Panc1 (cell line): ENCODE results near the gene LAMP2. TPM values are rescaled to one million over a fixed set of nuclear protein-coding genes. Genes with fewer than 3 reads are reported as not detected.

Experiments
- ATAC-seq: fragments of 200-7000 bp; cut with Tn5 transposase; 2 replicates; pipeline ENCODE4 v1.9.1; 2020; ENCODE audit warnings: mild to moderate bottlenecking, moderate library complexity
- BruUV-seq: library from RNA; stranded (reverse); fragments of 400-500 nt; replicated peaks from 2 replicates; lab custom pipeline; 2021; lab: Mats Ljungman, UMichigan
- CTCF ChIA-PET: fragments of 300-600 bp; sonication (Branson Sonifier 250); formaldehyde crosslinking; loops from one replicate; lab custom pipeline; 2022; ENCODE audit warnings: antibody characterized with exemption; lab: Charles Lee
- POLR2A ChIA-PET: fragments of 300-600 bp; sonication (Branson Sonifier 250); formaldehyde crosslinking; loops from one replicate; lab custom pipeline; 2022; ENCODE audit warnings: antibody characterized with exemption; lab: Charles Lee
- DNase-seq: peaks from one replicate; pipeline ENCODE4 v3.0.0-alpha.2; 2010; ENCODE audit warnings: low read depth, low spot score
- H3K27ac ChIP-seq: 2 replicates; pipeline ENCODE4 v1.5.1; 2011; ENCODE audit warnings: mild to moderate bottlenecking, low read length, inconsistent platforms
- H3K27me3 ChIP-seq: fragments of 200-500 bp; sonication (Bioruptor generic); 2 replicates; pipeline ENCODE4 v1.6.0; 2014; ENCODE audit warnings: low read length, inconsistent platforms; ENCODE audit not compliant: control insufficient read depth, insufficient read depth
- H3K36me3 ChIP-seq: fragments of 200-500 bp; sonication (Bioruptor generic); 2 replicates; pipeline ENCODE4 v1.5.1; 2014; ENCODE audit warnings: inconsistent platforms, mild to moderate bottlenecking, low read length, moderate library complexity; ENCODE audit not compliant: control insufficient read depth, insufficient read depth
- H3K4me1 ChIP-seq: 2 replicates; pipeline ENCODE4 v1.5.1; 2011; ENCODE audit warnings: inconsistent platforms, mild to moderate bottlenecking, low read length, moderate library complexity; ENCODE audit not compliant: control insufficient read depth, insufficient read depth
- H3K4me3 ChIP-seq, 2 experiments: 2 replicates each; pipeline ENCODE4 v1.5.1; 2011 to 2012; ENCODE audit warnings: low read depth in 2 of 2, low read length in 2 of 2, mild to moderate bottlenecking in 2 of 2, inconsistent platforms in 1 of 2, moderate library complexity in 1 of 2
- H3K9me3 ChIP-seq: fragments of 200-500 bp; sonication (Bioruptor generic); 2 replicates; pipeline ENCODE4 v1.5.1; 2014; ENCODE audit warnings: low read depth, mild to moderate bottlenecking, inconsistent platforms, low read length, moderate library complexity; ENCODE audit not compliant: control insufficient read depth, insufficient read depth
- CTCF ChIP-seq: fragments of 450-650 bp; IDR thresholded peaks from 2 replicates; pipeline ENCODE4 v1.5.1; 2017; ENCODE audit warnings: mild to moderate bottlenecking
- POLR2AphosphoS5 ChIP-seq: IDR thresholded peaks from 2 replicates; pipeline ENCODE4 v1.6.1; 2012; ENCODE audit warnings: mild to moderate bottlenecking, low read depth, low read length, moderate library complexity
- REST ChIP-seq, 2 experiments: IDR thresholded peaks; 2 replicates each; pipeline ENCODE4 v1.6.1; 2011 to 2012; ENCODE audit warnings: low read depth in 2 of 2, control low read depth in 1 of 2, low read length in 1 of 2, mild to moderate bottlenecking in 1 of 2, moderate library complexity in 1 of 2; ENCODE audit not compliant: insufficient read depth in 1 of 2
- SIN3A ChIP-seq: IDR thresholded peaks from 2 replicates; pipeline ENCODE4 v1.6.1; 2012; ENCODE audit warnings: low read depth, mild to moderate bottlenecking, low read length, moderate library complexity, borderline replicate concordance; ENCODE audit not compliant: insufficient read depth
- TCF7L2 ChIP-seq: IDR thresholded peaks from 2 replicates; pipeline ENCODE4 v1.6.1; 2011; ENCODE audit warnings: mild to moderate bottlenecking, low read depth, low read length, inconsistent platforms
- in situ Hi-C: cut with HindIII; loops from 2 replicates; pipeline ENCODE4 v1.10.0; 2016; ENCODE audit warnings: low sequenced_read_pairs, low pct_unique_long_range_greater_than_20kb
- intact Hi-C: fragments of 100-400 bp; cut with micrococcal nuclease; formaldehyde crosslinking; loops from one replicate; pipeline ENCODE4 v1.10.0; 2022; ENCODE audit not compliant: unreplicated experiment
- total RNA-seq: library from RNA; stranded (reverse); gene quantifications from one replicate; pipeline ENCODE4 v1.2.1, GENCODE V29; 2021; ENCODE audit not compliant: unreplicated experiment

The LAMP2 gene
- total RNA-seq, 1 experiment from 2014 or later: 243 TPM

DNA sequence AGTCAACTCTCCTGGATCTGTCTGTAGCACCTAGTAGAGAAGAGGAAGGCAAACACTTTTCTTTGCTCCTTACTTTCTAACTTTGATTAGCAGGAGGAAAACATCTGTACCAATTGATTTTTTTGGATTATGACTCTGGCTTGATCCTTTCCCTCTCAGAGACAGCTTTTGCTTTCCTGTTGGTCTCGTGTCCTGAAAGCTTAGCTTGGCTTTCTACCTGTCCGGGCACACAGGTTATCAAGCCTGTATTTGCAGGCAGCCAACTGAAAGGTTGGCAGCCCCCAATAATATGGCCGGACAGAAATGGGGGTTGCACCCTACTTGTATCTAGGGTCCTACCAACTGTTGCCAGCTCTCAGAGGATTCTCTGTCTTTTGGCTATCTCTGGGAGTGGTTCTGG, 43.1 kb upstream of the LAMP2 start:
- ChIA-PET CTCF (no interaction called here), POLR2A (no interaction called here)
- H3K9me3 ChIP-seq: no peaks in the 10 kb centered on the region
- no peak for DNase-seq
- H3K4me1 ChIP-seq: no peaks in the 10 kb centered on the region
- no peak for ATAC-seq
- no peaks in the 10 kb centered on the region for H3K27me3 ChIP-seq
- intact Hi-C loops: no loop called here
- H3K4me3 ChIP-seq: no peak overlapping the region
- TF ChIP-seq REST (IDR thresholded peaks at IDR 0.05; ENCODE audit: insufficient read depth in 1 of 2, low read depth in 2 of 2, low read length in 1 of 2): no peak
- TF ChIP-seq POLR2AphosphoS5: no peak
- no peak for TF ChIP-seq SIN3A
- no peak for TF ChIP-seq TCF7L2
- no peak for TF ChIP-seq CTCF
- no peaks in the 10 kb centered on the region for H3K36me3 ChIP-seq
- H3K27ac ChIP-seq: no peak overlapping the region
- no TSS peak for BruUV-seq
- in situ Hi-C loops: no loop called here

DNA sequence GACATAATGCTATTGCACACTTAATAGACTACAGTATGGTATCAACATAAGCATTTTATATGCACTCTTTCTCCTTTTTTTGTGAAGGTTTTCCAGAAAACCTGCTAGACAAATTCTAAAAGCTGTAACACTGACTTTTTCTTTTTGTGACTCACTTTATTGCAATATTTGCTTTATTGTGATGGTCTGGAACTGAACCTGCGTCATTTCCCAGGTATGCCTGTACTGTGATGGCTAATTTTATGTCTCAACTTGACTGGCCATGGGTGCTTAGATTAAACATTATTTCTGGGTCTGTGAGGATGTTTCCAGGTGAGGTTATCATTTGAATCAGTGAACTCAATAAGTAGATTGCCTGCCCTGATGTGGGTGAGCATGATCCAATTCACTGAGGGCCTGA, 35.5 kb upstream of the LAMP2 start:
- no peaks in the 10 kb centered on the region for H3K4me1 ChIP-seq
- intact Hi-C loops (no loop called here), in situ Hi-C loops (no loop called here)
- ATAC-seq: no peak
- no peaks in the 10 kb centered on the region for H3K36me3 ChIP-seq
- no peak for DNase-seq
- H3K27ac ChIP-seq: no peak overlapping the region
- TF ChIP-seq CTCF (no peak), SIN3A (no peak), REST (IDR thresholded peaks at IDR 0.05; ENCODE audit: insufficient read depth in 1 of 2, low read depth in 2 of 2, low read length in 1 of 2) (no peak), POLR2AphosphoS5 (no peak), TCF7L2 (no peak)
- H3K27me3 ChIP-seq: no peaks in the 10 kb centered on the region
- BruUV-seq: no TSS peak
- ChIA-PET CTCF (no interaction called here), POLR2A (no interaction called here)
- no peak overlapping the region for H3K4me3 ChIP-seq
- no peaks in the 10 kb centered on the region for H3K9me3 ChIP-seq
